H9 (cell line): ENCODE data around the gene NRK. TPM values are rescaled to one million over a fixed set of nuclear protein-coding genes. Genes with fewer than 3 reads are reported as not detected.
"Not testable (repeated sequence)": the region's sequence is repeated elsewhere in the genome, so short reads cannot be mapped to it uniquely, and the experiment has no call there.

Experiments used
- DNase-seq: peaks from one replicate; pipeline ENCODE4 v3.0.0-alpha.2; 2017
- H2AFZ ChIP-seq: one replicate; pipeline ENCODE4 v1.6.1; 2013; ENCODE audit warnings: mild to moderate bottlenecking, low read length, control low read depth, moderate library complexity
- H2AK5ac ChIP-seq: 2 replicates; pipeline ENCODE4 v1.6.1; 2013; ENCODE audit warnings: low read length, control low read depth, mixed read lengths; ENCODE audit not compliant: insufficient read length
- H2BK120ac ChIP-seq: one replicate; pipeline ENCODE4 v1.6.1; 2013; ENCODE audit warnings: low read depth, mild to moderate bottlenecking, low read length, control low read depth, inconsistent platforms; ENCODE audit not compliant: poor library complexity, severe bottlenecking
- H2BK12ac ChIP-seq: 2 replicates; pipeline ENCODE4 v1.6.1; 2013; ENCODE audit warnings: low read length, control low read depth, mixed read lengths, low read depth; ENCODE audit not compliant: insufficient read length
- H2BK15ac ChIP-seq: 2 replicates; pipeline ENCODE4 v1.6.1; 2013; ENCODE audit warnings: low read depth, low read length, control low read depth
- H2BK20ac ChIP-seq: one replicate; pipeline ENCODE4 v1.6.1; 2013; ENCODE audit warnings: low read depth, mild to moderate bottlenecking, low read length, control low read depth, inconsistent platforms; ENCODE audit not compliant: poor library complexity, severe bottlenecking
- H2BK5ac ChIP-seq: 2 replicates; pipeline ENCODE4 v1.6.1; 2013; ENCODE audit warnings: low read length, control low read depth, mixed read lengths; ENCODE audit not compliant: insufficient read length
- H3K14ac ChIP-seq: 2 replicates; pipeline ENCODE4 v1.6.1; 2013; ENCODE audit warnings: low read length, control low read depth; ENCODE audit not compliant: insufficient read depth
- H3K18ac ChIP-seq: 2 replicates; pipeline ENCODE4 v1.6.1; 2013; ENCODE audit warnings: low read depth, mild to moderate bottlenecking, mixed read lengths, low read length, control low read depth; ENCODE audit not compliant: insufficient read length
- H3K23ac ChIP-seq: 2 replicates; pipeline ENCODE4 v1.6.1; 2013; ENCODE audit warnings: low read length, control low read depth, mixed read lengths, low read depth; ENCODE audit not compliant: insufficient read length
- H3K23me2 ChIP-seq: 2 replicates; pipeline ENCODE4 v1.6.1; 2013; ENCODE audit warnings: low read depth, mild to moderate bottlenecking, mixed read lengths, low read length, control low read depth; ENCODE audit not compliant: insufficient read length, poor library complexity, severe bottlenecking
- H3K27ac ChIP-seq: 2 replicates; pipeline ENCODE4 v1.5.1; 2013; ENCODE audit warnings: low read length, control low read depth, mixed read lengths, low read depth; ENCODE audit not compliant: insufficient read length
- H3K27me3 ChIP-seq: 2 replicates; pipeline ENCODE4 v1.6.1; 2013; ENCODE audit warnings: low read length, control low read depth, inconsistent platforms; ENCODE audit not compliant: insufficient read depth
- H3K4ac ChIP-seq: 2 replicates; pipeline ENCODE4 v1.6.1; 2013; ENCODE audit warnings: low read depth, mild to moderate bottlenecking, control low read depth, inconsistent platforms, low read length, moderate library complexity
- H3K4me1 ChIP-seq: 2 replicates; pipeline ENCODE4 v1.6.1; 2013; ENCODE audit warnings: low read length, control low read depth, inconsistent platforms; ENCODE audit not compliant: insufficient read depth
- H3K4me2 ChIP-seq: 2 replicates; pipeline ENCODE4 v1.6.1; 2013; ENCODE audit warnings: low read length, control low read depth, mixed read lengths; ENCODE audit not compliant: insufficient read length, insufficient read depth
- H3K56ac ChIP-seq: 2 replicates; pipeline ENCODE4 v1.6.1; 2013; ENCODE audit warnings: low read depth, mild to moderate bottlenecking, mixed read lengths, low read length, control low read depth; ENCODE audit not compliant: insufficient read length
- H3K79me1 ChIP-seq: 2 replicates; pipeline ENCODE4 v1.6.1; 2013; ENCODE audit warnings: low read depth, mild to moderate bottlenecking, moderate library complexity, low read length, control low read depth, inconsistent platforms; ENCODE audit not compliant: insufficient read depth, poor library complexity, severe bottlenecking
- H3K79me2 ChIP-seq: 2 replicates; pipeline ENCODE4 v1.6.1; 2013; ENCODE audit warnings: low read length, control low read depth, inconsistent platforms; ENCODE audit not compliant: insufficient read depth
- H3K9ac ChIP-seq: 2 replicates; pipeline ENCODE4 v1.6.1; 2013; ENCODE audit warnings: low read length, control low read depth, mixed read lengths; ENCODE audit not compliant: insufficient read length; ENCODE audit errors: extremely low read depth
- H3K9me3 ChIP-seq: one replicate; pipeline ENCODE4 v1.6.1; 2013; ENCODE audit warnings: low read depth, low read length, inconsistent platforms; ENCODE audit not compliant: control insufficient read depth
- H3T11ph ChIP-seq: one replicate; pipeline ENCODE4 v1.6.1; 2013; ENCODE audit warnings: mild to moderate bottlenecking, low read length, control low read depth, inconsistent platforms
- H4K20me1 ChIP-seq: one replicate; pipeline ENCODE4 v1.6.1; 2013; ENCODE audit not compliant: control insufficient read depth, insufficient read length, insufficient read depth
- H4K5ac ChIP-seq: 2 replicates; pipeline ENCODE4 v1.6.1; 2013; ENCODE audit warnings: low read depth, mild to moderate bottlenecking, mixed read lengths, low read length, control low read depth; ENCODE audit not compliant: insufficient read length
- H4K8ac ChIP-seq: replicated peaks from 2 replicates; pipeline ENCODE4 v1.6.1; 2013; ENCODE audit warnings: low read length, control low read depth, mixed read lengths, low read depth; ENCODE audit not compliant: insufficient read length
- H4K91ac ChIP-seq: 2 replicates; pipeline ENCODE4 v1.6.1; 2013; ENCODE audit warnings: low read depth, mild to moderate bottlenecking, moderate library complexity, mixed read lengths, low read length, control low read depth; ENCODE audit not compliant: insufficient read length
- H3K27ac Mint-ChIP-seq, 3 experiments: 2 replicates in 2 of 3; 3 replicates in 1 of 3; pipeline ENCODE4 v1.8.0; 2020 to 2021; ENCODE audit warnings: mixed read lengths in 3 of 3, mild to moderate bottlenecking in 1 of 3, moderate library complexity in 1 of 3
- H3K27me3 Mint-ChIP-seq: 2 replicates; pipeline ENCODE4 v1.8.0; 2021; ENCODE audit warnings: low read depth, mild to moderate bottlenecking, moderate library complexity, mixed read lengths
- H3K36me3 Mint-ChIP-seq, 3 experiments: 2 replicates in 2 of 3; 3 replicates in 1 of 3; pipeline ENCODE4 v1.8.0; 2020 to 2021; ENCODE audit warnings: low read depth in 3 of 3, mixed read lengths in 3 of 3; ENCODE audit not compliant: insufficient read depth in 1 of 3
- H3K4me1 Mint-ChIP-seq, 2 experiments: 2 replicates each; pipeline ENCODE4 v1.8.0; 2020; ENCODE audit warnings: mixed read lengths in 2 of 2
- H3K4me3 Mint-ChIP-seq, 2 experiments: 2 replicates in 1 of 2; 3 replicates in 1 of 2; pipeline ENCODE4 v1.8.0; 2020 to 2021; ENCODE audit warnings: mild to moderate bottlenecking in 2 of 2, mixed read lengths in 2 of 2, moderate library complexity in 1 of 2
- H3K9me3 Mint-ChIP-seq, 2 experiments: 2 replicates in 1 of 2; 3 replicates in 1 of 2; pipeline ENCODE4 v1.8.0; 2020; ENCODE audit warnings: mild to moderate bottlenecking in 2 of 2, mixed read lengths in 2 of 2, moderate library complexity in 1 of 2
- WGBS: extraction: QIAGEN DNeasy Blood & Tissue Kit; methylation state at CpG from one replicate; pipeline ENCODE4 v1.1.7; 2013; ENCODE audit warnings: missing lambda C conversion rate, low lambda C conversion rate, mixed read lengths; ENCODE audit not compliant: insufficient read length; ENCODE audit errors: extremely low coverage; 5-methylcytosine and 5-hydroxymethylcytosine counted together
- total RNA-seq: library from RNA; stranded (reverse); gene quantifications from 2 replicates; pipeline ENCODE4 v1.2.1, GENCODE V29; 2021
- TF ChIP-seq, protein P1 (sequence below): fragments of 200-600 bp; sonication (generic); conservative IDR thresholded peaks from 3 replicates; pipeline ENCODE4 v1.8.0; 2021; ENCODE audit warnings: antibody characterized with exemption, mild to moderate bottlenecking

The NRK gene
- total RNA-seq, 1 experiment from 2014 or later = 1.4 TPM

DNA sequence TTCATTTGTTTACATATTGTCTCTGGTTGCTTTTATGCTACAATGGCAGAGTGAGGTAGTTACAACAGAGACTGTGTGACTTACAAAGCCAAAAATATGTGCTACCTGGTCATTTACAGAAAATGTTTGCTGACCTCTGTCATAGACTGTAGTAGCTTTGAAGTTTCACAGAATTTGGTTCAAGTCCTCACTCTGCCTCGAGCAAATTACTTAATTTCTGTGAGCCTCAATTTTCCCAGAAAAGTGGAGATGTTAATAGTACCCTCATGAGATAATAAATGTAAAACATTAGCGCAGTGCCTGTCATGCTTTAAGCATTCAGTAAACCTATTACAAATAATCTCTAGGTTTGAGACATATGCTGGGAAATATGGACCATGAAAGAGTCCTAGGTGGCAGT lies 18.4 kb upstream of the NRK start:
- no CpG with 5 or more reads among the region's 2 CpGs for WGBS
- peaks cover 23 to 39% of the 10 kb centered on the region in 2 experiments for H3K9me3 Mint-ChIP-seq
- no peak overlapping the region for H3K14ac ChIP-seq
- DNase-seq = no peak
- H2BK5ac ChIP-seq = no peak overlapping the region
- H3K36me3 Mint-ChIP-seq = peaks cover 0 to 3% (median 0%) of the 10 kb centered on the region in 3 experiments; a peak in 2 of 7 replicates
- TF ChIP-seq, protein P1, sequence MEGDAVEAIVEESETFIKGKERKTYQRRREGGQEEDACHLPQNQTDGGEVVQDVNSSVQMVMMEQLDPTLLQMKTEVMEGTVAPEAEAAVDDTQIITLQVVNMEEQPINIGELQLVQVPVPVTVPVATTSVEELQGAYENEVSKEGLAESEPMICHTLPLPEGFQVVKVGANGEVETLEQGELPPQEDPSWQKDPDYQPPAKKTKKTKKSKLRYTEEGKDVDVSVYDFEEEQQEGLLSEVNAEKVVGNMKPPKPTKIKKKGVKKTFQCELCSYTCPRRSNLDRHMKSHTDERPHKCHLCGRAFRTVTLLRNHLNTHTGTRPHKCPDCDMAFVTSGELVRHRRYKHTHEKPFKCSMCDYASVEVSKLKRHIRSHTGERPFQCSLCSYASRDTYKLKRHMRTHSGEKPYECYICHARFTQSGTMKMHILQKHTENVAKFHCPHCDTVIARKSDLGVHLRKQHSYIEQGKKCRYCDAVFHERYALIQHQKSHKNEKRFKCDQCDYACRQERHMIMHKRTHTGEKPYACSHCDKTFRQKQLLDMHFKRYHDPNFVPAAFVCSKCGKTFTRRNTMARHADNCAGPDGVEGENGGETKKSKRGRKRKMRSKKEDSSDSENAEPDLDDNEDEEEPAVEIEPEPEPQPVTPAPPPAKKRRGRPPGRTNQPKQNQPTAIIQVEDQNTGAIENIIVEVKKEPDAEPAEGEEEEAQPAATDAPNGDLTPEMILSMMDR = no peak
- no peak overlapping the region for H3K4me2 ChIP-seq
- H3K23ac ChIP-seq = no peak overlapping the region
- no peak overlapping the region for H3T11ph ChIP-seq
- H3K27me3 Mint-ChIP-seq = no peaks in the 10 kb centered on the region
- H3K23me2 ChIP-seq = no peaks in the 10 kb centered on the region
- H4K91ac ChIP-seq = no peak overlapping the region
- H2AK5ac ChIP-seq = no peak overlapping the region
- no peak overlapping the region for H3K4ac ChIP-seq
- no peak overlapping the region for H4K5ac ChIP-seq
- H2AFZ ChIP-seq = no peak overlapping the region
- no peak overlapping the region for H2BK15ac ChIP-seq
- H3K9ac ChIP-seq = no peak overlapping the region
- no peaks in the 10 kb centered on the region for H3K79me1 ChIP-seq
- no peak overlapping the region for H3K27ac Mint-ChIP-seq
- no peak overlapping the region for H3K4me3 Mint-ChIP-seq
- no peak overlapping the region for H2BK12ac ChIP-seq
- no peak overlapping the region for H4K8ac ChIP-seq
- no peaks in the 10 kb centered on the region for H3K4me1 Mint-ChIP-seq
- H4K20me1 ChIP-seq = no peaks in the 10 kb centered on the region
- H3K27ac ChIP-seq = no peak overlapping the region
- no peak overlapping the region for H2BK120ac ChIP-seq
- no peaks in the 10 kb centered on the region for H3K79me2 ChIP-seq
- H2BK20ac ChIP-seq = no peak overlapping the region
- H3K9me3 ChIP-seq = no peaks in the 10 kb centered on the region
- H3K18ac ChIP-seq = no peak overlapping the region
- H3K4me1 ChIP-seq = no peaks in the 10 kb centered on the region
- H3K56ac ChIP-seq = no peak overlapping the region
- H3K27me3 ChIP-seq = no peaks in the 10 kb centered on the region

DNA sequence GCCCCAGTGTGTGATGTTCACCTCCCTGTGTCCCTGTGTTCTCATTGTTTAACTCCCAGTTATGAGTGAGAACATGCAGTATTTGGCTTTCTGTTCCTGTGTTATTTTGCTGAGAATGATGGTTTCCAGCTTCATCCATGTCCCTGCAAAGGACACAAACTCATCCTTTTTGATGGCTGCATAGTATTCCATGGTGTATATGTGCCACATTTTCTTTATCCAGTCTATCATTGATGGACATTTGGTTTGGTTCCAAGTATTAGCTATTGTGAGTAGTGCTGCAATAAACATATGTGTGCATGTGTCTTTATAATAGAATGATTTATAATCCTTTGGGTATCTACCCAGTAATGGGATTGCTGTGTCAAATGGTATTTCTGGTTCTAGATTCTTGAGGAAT lies 16.7 kb upstream of the NRK start:
- H3K9me3 Mint-ChIP-seq = peaks cover 28 to 46% of the 10 kb centered on the region in 2 experiments
- H4K91ac ChIP-seq, H3K27ac ChIP-seq, H4K5ac ChIP-seq, H3K36me3 Mint-ChIP-seq, H3K9me3 ChIP-seq, H3K4me1 Mint-ChIP-seq, H3K9ac ChIP-seq, H3K27me3 ChIP-seq, DNase-seq, H3K4me2 ChIP-seq, H3K18ac ChIP-seq, H3K4me3 Mint-ChIP-seq, H3T11ph ChIP-seq, H2AFZ ChIP-seq, H2BK20ac ChIP-seq, H4K8ac ChIP-seq, H2BK15ac ChIP-seq, H3K23me2 ChIP-seq, H2BK12ac ChIP-seq, H3K4ac ChIP-seq, H4K20me1 ChIP-seq, H3K27ac Mint-ChIP-seq, H3K79me1 ChIP-seq, H3K79me2 ChIP-seq, H2BK5ac ChIP-seq, H3K23ac ChIP-seq, H2AK5ac ChIP-seq, H2BK120ac ChIP-seq, H3K56ac ChIP-seq, H3K4me1 ChIP-seq, H3K27me3 Mint-ChIP-seq, H3K14ac ChIP-seq: not testable (repeated sequence)
